GM12801 (cell line): ENCODE results near the gene KCNS3.

ENCODE experiments used
- CTCF ChIP-seq: IDR thresholded peaks from one replicate; pipeline ENCODE4 v1.5.1; 2011; ENCODE audit warnings: control low read depth; ENCODE audit not compliant: insufficient read length; ENCODE audit errors: extremely low read depth

Gene KCNS3

GRCh38 chr2:17877811-17878280 lies 621 bp upstream of the KCNS3 start:
- TF ChIP-seq CTCF = no peak

- TF ChIP-seq CTCF = no peak
Observed at GRCh38 chr2:17879137-17879912, 858 bp downstream of the KCNS3 start.

- TF ChIP-seq CTCF = no peak
Observed at GRCh38 chr2:17879913-17880274, 1.4 kb downstream of the KCNS3 start.

GRCh38 chr2:17892770-17893534 lies 14.5 kb downstream of the KCNS3 start:
- TF ChIP-seq CTCF = no peak

- no peak for TF ChIP-seq CTCF
Observed at GRCh38 chr2:17894005-17894404, 15.5 kb downstream of the KCNS3 start.

GRCh38 chr2:17894556-17894955 lies 16.1 kb downstream of the KCNS3 start:
- TF ChIP-seq CTCF = no peak

- TF ChIP-seq CTCF = no peak
Observed at GRCh38 chr2:17899871-17900270, 21.4 kb downstream of the KCNS3 start.
